Activated CD8-positive, alpha-beta memory T cell treated with anti-CD3 and anti-CD28 coated beads, Interleukin-2, amount 50 U/mL, for 48 hours (primary cell): Measurements from ENCODE around the gene HNRNPF.
"Not testable (repeated sequence)": the region's sequence is repeated elsewhere in the genome, so short reads cannot be mapped to it uniquely, and the experiment has no call there.

Experiments
- DNase-seq: peaks from one replicate; pipeline ENCODE4 v3.0.0-alpha.2; 2020

Gene HNRNPF

DNA sequence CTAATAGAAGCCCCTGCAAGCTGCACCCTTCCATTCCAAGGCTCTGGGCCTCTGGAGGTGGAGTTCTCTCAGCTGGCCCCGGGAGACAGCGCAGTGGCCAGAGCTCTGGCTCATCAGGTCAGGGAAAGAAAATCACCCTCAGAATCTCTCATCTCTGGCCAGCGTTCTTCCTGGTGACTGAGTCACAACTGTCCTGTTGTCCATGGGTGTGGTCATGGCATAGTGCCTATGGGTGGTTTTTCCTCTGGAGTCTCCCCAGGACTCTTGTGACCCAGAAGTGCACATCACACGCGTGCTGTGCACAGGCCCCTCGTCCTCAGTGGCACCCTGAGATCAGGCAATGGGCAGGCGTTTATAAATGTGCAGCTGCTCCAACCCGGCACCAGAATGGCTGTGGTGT lies 64.9 kb downstream of the HNRNPF start:
- no peak for DNase-seq

GRCh38 chr10:43343126-43343525 lies 65.9 kb downstream of the HNRNPF start:
- DNase-seq: no peak

DNA sequence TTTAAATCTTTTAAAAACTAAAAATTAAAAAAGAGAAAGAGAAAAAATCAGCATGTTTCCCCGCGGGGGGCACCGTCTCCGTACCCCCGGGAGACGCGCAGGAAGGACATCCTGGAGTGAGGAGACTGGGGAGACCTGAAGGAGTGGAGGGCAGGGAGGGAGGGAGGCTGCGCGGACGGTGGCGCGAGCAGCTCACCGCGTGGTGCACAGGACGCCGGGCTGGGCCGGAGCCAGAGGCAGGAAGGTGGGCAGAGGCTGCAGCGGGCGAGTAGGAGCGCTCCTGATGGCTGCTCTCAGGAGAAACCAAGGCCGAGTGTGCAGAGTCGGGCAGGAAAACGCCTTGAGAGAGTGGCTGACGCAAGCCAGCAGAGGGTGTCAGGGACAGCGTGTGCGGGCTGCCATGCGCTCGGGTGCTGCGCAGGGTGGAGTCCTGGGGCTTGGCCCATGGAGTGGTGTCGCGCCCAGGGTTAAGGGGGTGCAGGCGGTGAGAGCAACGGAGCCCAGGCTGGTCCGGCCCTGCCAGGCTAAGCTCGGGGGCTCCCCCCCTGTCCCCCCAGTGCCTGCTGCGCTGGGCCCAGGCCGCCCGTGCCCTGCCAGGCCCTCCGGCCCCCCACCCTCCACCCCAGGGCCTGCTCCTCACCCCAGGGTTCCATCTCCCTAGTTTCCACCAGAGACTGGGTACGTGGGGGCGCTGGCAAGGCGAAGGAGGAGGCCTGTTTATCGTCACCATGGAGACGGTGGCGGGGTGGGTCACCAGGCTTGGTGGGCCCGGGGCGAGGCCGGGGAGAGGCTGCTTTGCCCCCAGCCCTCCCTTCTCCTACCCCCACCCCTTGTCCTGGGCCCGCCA lies 66.5 kb downstream of the HNRNPF start:
- DNase-seq: no peak

GRCh38 chr10:43341450-43341849 lies 67.5 kb downstream of the HNRNPF start:
- DNase-seq: no peak

DNA sequence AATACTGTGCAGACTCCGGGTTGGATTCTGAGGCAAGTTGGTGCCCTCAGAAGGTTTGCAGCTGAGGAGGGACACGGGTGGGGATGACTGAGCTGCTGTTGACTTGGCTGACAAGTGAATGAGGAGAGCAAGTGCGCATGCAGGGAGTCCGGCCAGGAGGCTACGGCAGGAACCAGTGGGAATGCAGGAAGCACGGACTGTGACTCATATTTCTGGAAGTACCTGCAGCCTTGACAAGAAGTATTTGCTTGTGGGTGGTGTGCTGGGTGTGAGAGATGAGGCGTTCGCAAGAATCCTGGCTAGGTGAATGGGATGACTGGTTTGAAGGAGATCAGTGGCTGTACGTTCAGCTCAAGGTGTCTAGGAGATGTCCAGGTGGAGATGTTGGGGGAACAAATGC lies 68.4 kb downstream of the HNRNPF start:
- no peak for DNase-seq

GRCh38 chr10:43340101-43340500 lies 68.9 kb downstream of the HNRNPF start:
- no peak for DNase-seq

DNA sequence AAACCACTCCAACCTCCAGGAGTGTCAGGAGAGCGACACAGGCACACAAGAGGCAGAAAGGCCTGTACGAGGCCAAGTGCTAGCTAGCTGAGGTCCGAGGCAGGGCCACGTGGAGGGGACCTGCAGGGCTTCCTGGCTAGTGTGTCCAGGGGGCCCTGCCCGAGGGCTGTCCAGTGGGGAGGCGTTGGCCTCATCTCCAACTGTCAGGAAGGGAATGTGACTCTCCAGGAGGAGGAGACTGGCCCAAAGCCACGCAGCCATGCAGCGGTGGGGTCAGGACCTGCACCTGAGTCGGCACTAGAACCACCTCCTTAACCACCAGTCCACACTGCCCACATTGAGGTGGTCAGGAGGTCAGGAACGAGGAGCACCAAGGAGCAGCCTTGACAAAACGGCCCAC lies 69.8 kb downstream of the HNRNPF start:
- DNase-seq: no peak

GRCh38 chr10:43338117-43338516 lies 70.9 kb downstream of the HNRNPF start:
- no peak for DNase-seq

DNA sequence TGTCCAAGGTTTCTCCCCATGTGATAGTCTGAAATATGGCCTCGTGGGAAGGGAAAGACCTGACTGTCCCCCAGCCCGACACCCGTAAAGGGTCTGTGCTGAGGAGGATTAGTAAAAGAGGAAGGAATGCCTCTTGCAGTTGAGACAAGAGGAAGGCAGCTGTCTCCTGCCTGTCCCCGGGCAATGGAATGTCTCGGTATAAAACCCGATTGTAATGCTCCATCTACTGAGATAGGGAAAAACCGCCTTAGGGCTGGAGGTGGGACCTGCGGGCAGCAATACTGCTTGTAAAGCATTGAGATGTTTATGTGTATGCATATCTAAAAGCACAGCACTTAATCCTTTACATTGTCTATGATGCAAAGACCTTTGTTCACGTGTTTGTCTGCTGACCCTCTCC lies 71.5 kb downstream of the HNRNPF start:
- not testable (repeated sequence) for DNase-seq

DNA sequence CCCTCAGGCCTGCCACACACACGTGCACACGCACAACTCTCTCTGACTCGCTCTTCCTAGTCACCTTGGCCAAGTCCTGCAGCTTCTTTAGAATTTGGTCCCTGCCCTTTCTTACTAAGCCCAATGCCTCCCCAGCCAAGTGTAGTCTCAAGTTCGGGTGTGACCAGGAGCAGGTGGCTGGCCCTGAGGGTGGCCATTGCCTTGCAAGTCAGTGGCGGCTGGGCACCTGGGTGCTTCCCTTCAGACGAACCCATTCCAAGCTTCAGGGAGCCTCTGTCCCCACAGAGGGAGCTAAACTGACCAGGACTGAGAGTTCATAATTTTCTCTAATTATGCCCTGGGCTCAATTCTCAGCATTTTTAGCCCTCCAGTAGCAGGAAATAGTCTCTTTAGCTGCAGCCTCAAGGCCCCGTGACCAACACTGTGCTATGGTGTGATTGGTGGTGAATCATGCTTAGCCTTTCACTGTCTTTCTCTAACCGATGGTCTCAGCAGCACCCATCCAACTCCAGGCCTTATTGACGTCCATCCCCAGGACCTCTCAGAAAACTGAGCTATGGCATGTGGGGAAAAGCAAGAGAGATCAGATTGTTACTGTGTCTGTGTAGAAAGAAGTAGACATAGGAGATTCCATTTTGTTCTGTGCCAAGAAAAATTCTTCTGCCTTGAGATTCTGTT lies 72.2 kb downstream of the HNRNPF start:
- DNase-seq: no peak

- DNase-seq: no peak
These were observed 72.9 kb downstream of the HNRNPF start for GRCh38 chr10:43336061-43336460.
